NAMALWA (cell line): ENCODE data around the gene GREM2.

Experiments
- DNase-seq: peaks from one replicate; pipeline ENCODE4 v3.0.0-alpha.2; 2015; ENCODE audit warnings: low spot score

GREM2 gene

GRCh38 chr1:240562111-240562590, 49.8 kb downstream of the GREM2 start:
- DNase-seq, result no peak

- DNase-seq, result no peak
Observed at GRCh38 chr1:240559781-240560180, 52.2 kb downstream of the GREM2 start.

- DNase-seq, result no peak
Observed at GRCh38 chr1:240555524-240555923, 56.4 kb downstream of the GREM2 start.

- DNase-seq, result no peak
Observed at GRCh38 chr1:240553351-240553750, 58.6 kb downstream of the GREM2 start.

GRCh38 chr1:240539769-240540414, 72.1 kb downstream of the GREM2 start:
- DNase-seq, result no peak

GRCh38 chr1:240538776-240539430, 73.1 kb downstream of the GREM2 start:
- no peak for DNase-seq

- no peak for DNase-seq
Observed at GRCh38 chr1:240533154-240533780, 78.7 kb downstream of the GREM2 start.

GRCh38 chr1:240528591-240528990, 83.4 kb downstream of the GREM2 start:
- no peak for DNase-seq

- DNase-seq, result no peak
Observed at GRCh38 chr1:240527086-240527485, 84.9 kb downstream of the GREM2 start.

- DNase-seq, result no peak
Observed at GRCh38 chr1:240526312-240526711, 85.6 kb downstream of the GREM2 start.

GRCh38 chr1:240524356-240525069, 87.4 kb downstream of the GREM2 start:
- DNase-seq, result no peak

- DNase-seq, result no peak
Observed at GRCh38 chr1:240522122-240522822, 89.7 kb downstream of the GREM2 start.

- no peak for DNase-seq
Observed at GRCh38 chr1:240517891-240518290, 94.1 kb downstream of the GREM2 start.

- no peak for DNase-seq
Observed at GRCh38 chr1:240516069-240516468, 95.9 kb downstream of the GREM2 start.

GRCh38 chr1:240515505-240515904, 96.5 kb downstream of the GREM2 start:
- no peak for DNase-seq

GRCh38 chr1:240511789-240512188, 100.2 kb downstream of the GREM2 start:
- DNase-seq, result no peak

GRCh38 chr1:240508950-240509349, 103.0 kb downstream of the GREM2 start:
- no peak for DNase-seq

GRCh38 chr1:240508201-240508600, 103.8 kb downstream of the GREM2 start:
- no peak for DNase-seq

GRCh38 chr1:240506176-240506575, 105.8 kb downstream of the GREM2 start:
- no peak for DNase-seq

GRCh38 chr1:240503558-240503957, 108.4 kb downstream of the GREM2 start:
- no peak for DNase-seq

GRCh38 chr1:240503036-240503435, 108.9 kb downstream of the GREM2 start:
- DNase-seq, result no peak

GRCh38 chr1:240501115-240501514, 110.8 kb downstream of the GREM2 start:
- no peak for DNase-seq
